GM19328 (cell line): ENCODE data around the gene RPS15A.
"Not testable (repeated sequence)": the region's sequence is repeated elsewhere in the genome, so short reads cannot be mapped to it uniquely, and the experiment has no call there.

Experiments
- ATAC-seq: cut with Tn5 transposase; IDR thresholded peaks from one replicate; pipeline ENCODE4 v1.9.1; 2021; ENCODE audit warnings: mild to moderate bottlenecking, moderate library complexity; ENCODE audit not compliant: unreplicated experiment

The RPS15A gene

GRCh38 chr16:18757960-18758660, 32.0 kb downstream of the RPS15A start:
- ATAC-seq = not testable (repeated sequence)

GRCh38 chr16:18756639-18757038, 33.5 kb downstream of the RPS15A start:
- not testable (repeated sequence) for ATAC-seq

GRCh38 chr16:18742870-18743269, 47.3 kb downstream of the RPS15A start:
- ATAC-seq = not testable (repeated sequence)

- not testable (repeated sequence) for ATAC-seq
These were observed 50.1 kb downstream of the RPS15A start for GRCh38 chr16:18740027-18740426.

GRCh38 chr16:18738768-18739167, 51.4 kb downstream of the RPS15A start:
- ATAC-seq = not testable (repeated sequence)

GRCh38 chr16:18734279-18734678, 55.9 kb downstream of the RPS15A start:
- not testable (repeated sequence) for ATAC-seq
